ENCODE measurements around the gene VPS33A.
"Not testable (repeated sequence)": the region's sequence is repeated elsewhere in the genome, so short reads cannot be mapped to it uniquely, and the experiment has no call there.

VPS33A gene

DNA sequence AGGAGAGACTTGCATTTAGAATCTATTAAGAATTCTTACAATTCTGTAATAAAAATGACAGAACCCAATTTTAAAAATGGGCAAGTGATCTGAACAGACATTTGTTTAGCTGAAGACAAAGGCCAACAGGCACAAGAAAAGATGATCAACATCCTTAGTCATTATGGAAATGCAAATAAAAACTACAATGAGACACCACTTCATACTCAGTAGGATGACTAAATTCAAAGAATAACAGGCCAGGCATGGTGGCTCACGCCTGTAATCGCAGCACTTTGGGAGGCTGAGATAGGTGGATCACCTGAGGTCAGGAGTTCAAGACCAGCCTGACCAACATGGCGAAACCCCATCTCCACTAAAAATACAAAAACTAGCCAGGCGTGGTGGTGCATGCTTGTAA, 7.8 kb downstream of the VPS33A start:
- DNase-seq (ENCODE audit: low read depth, low spot score), result not testable (repeated sequence)

GRCh38 chr12:122250536-122250935, 15.8 kb downstream of the VPS33A start:
- DNase-seq (ENCODE audit: low read depth, low spot score), result no peak

- no peak for DNase-seq (ENCODE audit: low read depth, low spot score)
These were observed 16.2 kb downstream of the VPS33A start for GRCh38 chr12:122250047-122250446.

GRCh38 chr12:122245553-122245952, 20.7 kb downstream of the VPS33A start:
- DNase-seq (ENCODE audit: low read depth, low spot score), result no peak

- no peak for DNase-seq (ENCODE audit: low read depth, low spot score)
These were observed 21.5 kb downstream of the VPS33A start for GRCh38 chr12:122244565-122245371.

- DNase-seq (ENCODE audit: low read depth, low spot score), result no peak
These were observed 22.3 kb downstream of the VPS33A start for GRCh38 chr12:122243965-122244364.

GRCh38 chr12:122238861-122239260, 27.4 kb downstream of the VPS33A start:
- DNase-seq (ENCODE audit: low read depth, low spot score), result no peak

- no peak for DNase-seq (ENCODE audit: low read depth, low spot score)
These were observed 30.6 kb downstream of the VPS33A start for GRCh38 chr12:122235741-122236140.

GRCh38 chr12:122232691-122233090, 33.6 kb downstream of the VPS33A start:
- no peak for DNase-seq (ENCODE audit: low read depth, low spot score)

DNA sequence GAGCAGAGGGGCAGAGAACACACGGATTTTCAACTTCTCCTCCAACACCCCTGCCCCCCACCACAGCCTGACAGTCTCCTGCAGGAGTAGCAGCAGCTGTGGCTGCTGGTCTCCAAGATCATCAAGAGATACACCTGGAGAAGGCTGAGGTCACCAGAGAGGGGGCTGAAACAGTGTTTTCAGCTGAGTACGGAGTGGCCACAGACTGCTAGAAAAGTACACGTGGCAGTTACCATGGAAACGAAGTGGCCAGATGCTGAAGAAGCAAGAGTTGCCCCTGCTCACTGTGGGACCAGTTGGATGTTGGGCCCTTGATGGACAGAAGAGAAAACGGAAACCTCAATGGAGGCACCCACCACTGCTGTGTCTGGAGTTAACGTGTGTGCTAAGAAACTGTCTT, 35.5 kb downstream of the VPS33A start:
- DNase-seq (ENCODE audit: low read depth, low spot score), result no peak

DNA sequence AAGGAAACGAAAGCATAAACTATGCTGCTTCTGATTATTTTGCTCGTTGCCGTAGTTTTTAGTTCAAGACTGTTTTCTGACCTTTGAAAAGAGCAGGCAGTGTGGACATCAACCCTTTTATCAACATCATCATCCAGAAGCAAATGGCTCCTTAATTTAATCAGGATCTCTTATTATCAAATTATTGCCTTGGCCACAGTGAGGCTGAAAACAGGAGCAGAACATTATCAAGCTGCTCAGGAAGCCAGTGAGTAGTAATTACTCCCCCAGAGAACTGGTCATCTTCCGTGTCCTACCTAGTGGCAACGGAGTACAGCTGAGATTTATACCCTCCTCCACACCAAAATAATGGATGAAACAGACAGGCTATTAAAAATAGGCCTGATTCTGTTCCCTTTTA, 38.2 kb downstream of the VPS33A start:
- no peak for DNase-seq (ENCODE audit: low read depth, low spot score)

GRCh38 chr12:122227341-122227740, 39.0 kb downstream of the VPS33A start:
- DNase-seq (ENCODE audit: low read depth, low spot score), result no peak

DNA sequence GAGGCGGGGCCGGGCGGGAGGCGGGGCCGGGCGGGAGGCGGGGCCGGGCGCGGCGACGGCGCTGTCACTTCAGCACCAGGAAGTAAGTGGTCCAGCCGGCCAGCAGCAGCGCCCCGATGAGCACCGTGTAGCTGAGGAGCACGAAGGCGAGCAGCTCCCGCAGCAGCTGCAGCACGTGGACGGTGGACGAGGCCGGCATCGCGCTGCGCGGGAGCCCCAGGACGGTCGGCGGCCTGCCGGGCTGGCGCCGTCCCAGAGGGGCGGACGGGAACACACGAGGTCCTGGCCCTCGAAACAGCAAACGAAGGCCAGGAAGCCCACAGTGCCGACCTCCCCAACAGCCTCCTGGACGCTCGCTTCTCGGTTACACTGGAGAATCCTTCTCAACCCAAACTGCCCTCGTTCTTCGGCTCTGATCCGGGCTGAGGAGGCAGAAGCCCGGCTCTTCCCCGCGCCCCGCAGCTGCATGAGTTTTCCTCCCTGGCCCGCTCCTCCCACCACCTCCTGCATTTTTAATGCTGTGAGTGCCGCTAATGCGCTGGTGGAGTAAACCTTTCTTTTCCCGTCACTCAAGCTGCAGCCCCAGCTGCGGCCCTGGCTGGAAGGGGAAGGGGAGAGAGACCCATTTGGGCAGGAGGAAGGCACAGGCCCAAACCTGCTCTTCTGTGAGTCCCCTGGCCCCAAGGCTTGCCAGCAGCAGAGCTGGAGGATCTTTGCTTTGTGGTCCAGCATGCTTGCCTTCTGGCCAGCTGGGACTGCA, 39.7 kb downstream of the VPS33A start:
- DNase-seq (ENCODE audit: low read depth, low spot score), result no peak

DNA sequence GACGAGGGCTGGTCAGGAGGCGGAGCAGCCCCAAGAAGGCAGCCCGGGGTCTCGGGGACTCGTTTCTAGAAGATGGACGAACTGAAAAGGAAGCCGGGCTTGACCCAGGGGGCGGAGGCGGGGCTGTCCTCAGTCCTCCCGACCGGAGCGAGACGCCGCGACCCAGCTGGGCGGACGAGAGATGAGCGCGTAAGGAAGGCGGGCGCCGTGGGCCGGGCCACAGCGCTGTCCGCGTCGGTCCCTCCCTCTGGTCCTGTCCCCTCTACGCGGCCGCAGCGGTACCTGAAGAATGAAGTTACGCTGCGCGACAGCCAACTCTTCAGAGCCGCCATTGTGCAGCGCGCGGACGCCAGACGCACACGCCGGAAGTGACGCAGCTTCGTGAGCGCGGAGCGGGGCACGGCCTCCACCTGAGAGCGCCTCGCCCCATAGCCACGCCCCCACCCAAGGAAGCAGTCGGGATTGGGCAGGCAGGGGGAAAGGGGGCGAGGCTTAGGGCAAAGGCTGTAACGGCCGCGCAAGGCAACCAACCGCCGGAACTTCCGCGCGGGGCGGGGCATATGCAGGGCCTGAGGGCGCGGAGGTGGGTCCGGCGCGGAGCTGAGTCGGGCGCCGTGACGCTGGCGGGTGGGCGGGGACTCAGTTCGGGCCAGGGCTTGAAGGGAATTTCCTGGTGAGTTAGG, 40.5 kb downstream of the VPS33A start, which contains the start of gene DIABLO:
TSS of gene DIABLO (minus strand) at position 370 of the 683 bp plus-strand sequence. CDS start at position 332, 38 bp downstream.
- DNase-seq (ENCODE audit: low read depth, low spot score), result peak; percentile 100

DNA sequence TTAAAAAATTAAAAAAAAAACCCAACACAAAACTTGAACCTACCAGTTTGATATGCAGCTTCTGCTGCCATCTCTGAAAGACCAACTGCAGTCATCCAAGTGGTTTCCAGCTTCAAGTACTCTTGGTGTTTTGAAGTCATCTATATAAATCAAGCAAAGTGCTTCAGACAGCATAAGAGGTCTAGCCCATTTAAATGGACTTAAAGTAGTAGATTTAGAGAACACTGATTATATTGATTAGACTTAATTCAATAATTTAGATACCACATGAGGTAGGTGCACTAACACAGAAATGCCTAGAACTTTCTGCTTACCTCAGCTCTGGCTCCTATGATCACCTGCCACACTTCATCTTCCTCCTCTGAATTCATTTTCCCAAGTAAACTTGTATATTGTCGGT, 49.8 kb downstream of the VPS33A start:
- no peak for DNase-seq (ENCODE audit: low read depth, low spot score)

GRCh38 chr12:122215771-122216170, 50.5 kb downstream of the VPS33A start:
- DNase-seq (ENCODE audit: low read depth, low spot score), result no peak

- DNase-seq (ENCODE audit: low read depth, low spot score), result no peak
These were observed 58.0 kb downstream of the VPS33A start for GRCh38 chr12:122208073-122208820.

- no peak for DNase-seq (ENCODE audit: low read depth, low spot score)
These were observed 58.9 kb downstream of the VPS33A start for GRCh38 chr12:122207391-122207790.

DNA sequence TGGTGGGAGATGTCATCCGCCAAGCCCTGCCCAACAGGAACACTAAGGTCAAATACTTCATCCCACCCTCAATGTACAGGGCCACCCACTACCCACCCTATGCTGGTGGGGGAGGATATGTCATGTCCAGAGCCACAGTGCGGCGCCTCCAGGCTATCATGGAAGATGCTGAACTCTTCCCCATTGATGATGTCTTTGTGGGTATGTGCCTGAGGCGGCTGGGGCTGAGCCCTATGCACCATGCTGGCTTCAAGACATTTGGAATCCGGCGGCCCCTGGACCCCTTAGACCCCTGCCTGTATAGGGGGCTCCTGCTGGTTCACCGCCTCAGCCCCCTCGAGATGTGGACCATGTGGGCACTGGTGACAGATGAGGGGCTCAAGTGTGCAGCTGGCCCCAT, 59.3 kb downstream of the VPS33A start:
- DNase-seq (ENCODE audit: low read depth, low spot score), result no peak

GRCh38 chr12:122206111-122206881, 60.0 kb downstream of the VPS33A start:
- DNase-seq (ENCODE audit: low read depth, low spot score), result no peak
